Muscle of back (tissue), 11 donors: Measurements from ENCODE around the gene POU3F2. TPM values are rescaled to one million over a fixed set of nuclear protein-coding genes. Genes with fewer than 3 reads are reported as not detected.
A peak's percentile ranks its signal among the peaks of the same experiment; 100 is the strongest.

Source experiments
- DNase-seq, 3 donors: peaks; one replicate each; pipeline versions ENCODE4 v3.0.0 to v3.0.0-alpha.2; 2013
- polyA plus RNA-seq, 10 donors: library from polyadenylated mRNA; unstranded; fragments of 120-200 nt; gene quantifications; one replicate each; pipeline ENCODE4 v1.2.1, GENCODE V29; 2013; ENCODE audit not compliant: insufficient read length in 10 of 10

POU3F2 gene
- polyA plus RNA-seq, 10 donors = 0.08 to 0.38 (median 0.21) TPM

GRCh38 chr6:98842342-98843180, 8.2 kb downstream of the POU3F2 start:
- peak in 1 of 3 donors; percentile 17 for DNase-seq

- DNase-seq = peak in 1 of 3 donors; percentile 35
These were observed 9.2 kb downstream of the POU3F2 start for GRCh38 chr6:98843271-98844243.

- DNase-seq = peak in 1 of 3 donors; percentile 53
These were observed 10.2 kb downstream of the POU3F2 start for GRCh38 chr6:98844244-98845210.

DNA sequence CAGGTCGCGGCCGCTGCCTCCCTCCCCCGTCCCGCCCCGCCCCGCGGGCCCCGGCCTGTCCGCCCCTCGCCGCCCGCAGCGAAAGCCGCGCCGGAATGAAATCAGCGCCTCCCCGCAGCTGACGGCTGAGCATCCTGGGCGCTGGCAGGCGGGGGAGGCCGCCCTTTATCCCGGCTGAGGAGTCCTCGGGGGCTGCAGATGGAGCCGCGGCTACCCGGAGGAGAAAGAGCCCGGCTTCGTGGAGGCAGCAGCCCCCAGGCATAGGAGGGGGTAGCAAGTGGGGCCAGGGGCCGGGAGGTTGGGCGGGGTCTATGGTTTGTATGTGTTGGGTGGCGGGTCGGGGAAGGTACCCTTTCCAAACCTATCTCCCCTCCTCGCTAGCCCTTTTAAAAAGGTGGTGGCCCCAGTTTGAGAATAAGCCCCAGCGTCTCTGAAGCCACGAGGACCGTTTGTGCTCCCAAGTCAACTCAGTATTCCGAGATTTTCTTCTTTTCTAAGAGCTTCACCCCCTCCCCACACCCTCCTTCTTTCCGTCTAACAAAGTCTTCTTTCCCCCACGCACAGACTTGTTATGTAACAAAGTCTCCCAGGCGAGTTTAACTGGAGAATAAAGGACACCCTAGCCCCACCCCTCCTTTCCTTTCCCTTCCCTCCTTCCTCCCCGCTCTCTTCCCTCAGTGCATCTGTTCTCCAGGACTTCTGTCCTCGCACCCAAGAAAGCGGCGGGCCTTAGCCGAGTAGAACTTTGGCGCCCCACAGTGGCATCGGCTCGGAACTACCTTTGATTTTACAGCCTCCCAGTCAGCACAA, 11.0 kb downstream of the POU3F2 start:
- DNase-seq = peak; percentile 79 to 91 (median 81)

GRCh38 chr6:98846021-98846380, 11.6 kb downstream of the POU3F2 start:
- DNase-seq = no peak

- DNase-seq = peak in 1 of 3 donors; percentile 7
These were observed 13.0 kb downstream of the POU3F2 start for GRCh38 chr6:98847416-98847778.

- DNase-seq = peak in 1 of 3 donors; percentile 20
These were observed 13.6 kb downstream of the POU3F2 start for GRCh38 chr6:98847779-98848538.

- no peak for DNase-seq
These were observed 14.3 kb downstream of the POU3F2 start for GRCh38 chr6:98848539-98849242.

DNA sequence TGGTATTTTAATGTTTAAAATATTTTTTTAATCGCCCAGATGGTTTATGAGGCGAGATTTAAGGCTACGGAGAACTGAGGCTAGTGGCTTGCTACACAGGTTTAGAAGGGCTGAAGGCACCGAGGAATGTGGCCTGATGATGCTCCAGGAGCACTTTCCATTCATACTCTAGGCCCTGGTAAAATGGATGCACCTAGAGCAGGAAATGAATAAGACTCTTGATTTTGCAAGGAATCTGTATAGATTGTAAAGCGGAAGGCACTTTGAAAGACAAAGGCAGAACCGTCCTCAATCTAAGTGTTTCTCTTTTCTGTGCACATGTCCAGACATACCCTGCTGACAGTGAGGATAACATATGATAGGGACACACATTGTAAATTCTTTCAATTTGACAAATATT, 30.1 kb downstream of the POU3F2 start:
- DNase-seq = no peak

- DNase-seq = no peak
These were observed 36.7 kb downstream of the POU3F2 start for GRCh38 chr6:98871057-98871456.

DNA sequence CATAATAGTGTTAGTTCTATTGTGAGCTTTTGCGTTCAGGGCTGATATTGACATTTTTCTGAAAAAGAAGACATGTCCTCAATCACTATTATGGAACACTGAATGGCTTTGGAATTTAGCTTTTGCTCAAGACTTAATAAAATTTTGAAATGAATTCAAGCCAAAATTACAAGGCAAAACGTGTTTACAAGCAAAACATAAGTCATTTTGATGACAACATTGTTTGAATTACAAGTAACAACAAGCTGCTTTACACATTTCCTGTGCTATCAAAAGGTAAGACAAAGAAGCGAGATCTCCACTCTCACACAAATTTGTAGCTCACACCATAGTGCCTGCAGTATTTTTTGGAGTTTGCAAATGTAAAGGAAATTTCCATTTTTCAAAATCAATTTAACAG, 37.4 kb downstream of the POU3F2 start:
- DNase-seq = no peak

- no peak for DNase-seq
These were observed 41.0 kb downstream of the POU3F2 start for GRCh38 chr6:98875375-98875774.

DNA sequence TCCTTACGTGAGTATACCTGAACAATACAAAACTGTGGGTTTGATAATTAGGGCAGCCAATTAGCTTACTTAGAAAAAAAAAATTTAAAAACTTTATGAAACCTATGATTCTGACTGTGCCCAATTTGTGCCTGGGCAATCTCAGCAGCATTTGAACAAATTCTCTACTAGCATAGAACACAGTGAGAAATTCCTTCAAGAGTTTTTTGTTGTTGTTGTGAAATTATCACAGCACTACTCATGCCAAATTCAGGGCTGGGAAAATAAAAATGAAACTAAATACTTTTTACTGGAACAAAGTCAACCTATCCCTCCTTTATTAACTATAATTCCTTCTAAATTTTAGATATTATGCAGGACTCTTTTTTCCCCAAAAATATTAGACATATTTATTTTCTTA, 42.9 kb downstream of the POU3F2 start:
- no peak for DNase-seq

GRCh38 chr6:98880486-98880885, 46.1 kb downstream of the POU3F2 start:
- DNase-seq = no peak

- DNase-seq = no peak
These were observed 51.0 kb downstream of the POU3F2 start for GRCh38 chr6:98885330-98885729.

DNA sequence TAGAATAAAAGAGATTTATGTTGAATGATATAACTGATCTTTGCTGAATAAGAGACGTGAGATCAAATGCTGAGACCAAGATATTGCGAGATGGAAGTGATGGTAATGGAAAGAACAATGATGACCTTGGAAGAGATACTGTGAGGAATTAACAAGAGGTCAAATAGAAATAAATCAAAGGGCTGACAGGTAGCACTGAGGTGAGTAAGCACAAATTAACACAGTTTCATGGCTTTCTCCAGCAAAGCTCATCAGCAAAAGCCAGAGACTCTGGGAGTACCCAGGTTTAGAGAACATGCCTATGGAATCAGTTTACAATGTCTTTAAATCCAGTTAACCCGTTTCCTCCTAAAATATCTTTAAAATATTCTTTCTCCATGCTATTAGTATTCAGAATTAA, 53.3 kb downstream of the POU3F2 start:
- no peak for DNase-seq
